Forelimb muscle (tissue), 1 donor: ENCODE measurements around the gene OR10A3. TPM values are rescaled to one million over a fixed set of nuclear protein-coding genes. Genes with fewer than 3 reads are reported as not detected.

Source experiments
- DNase-seq: peaks from one replicate; pipeline ENCODE4 v3.0.0-alpha.2; 2013; ENCODE audit warnings: low read depth
- polyA plus RNA-seq: library from polyadenylated mRNA; unstranded; fragments of 120-200 nt; gene quantifications from one replicate; pipeline ENCODE4 v1.2.1, GENCODE V29; 2013; ENCODE audit not compliant: insufficient read length

The OR10A3 gene
- polyA plus RNA-seq, 1 donor = not detected

GRCh38 chr11:7941146-7941545 is 362 bp downstream of the OR10A3 start:
- no peak for DNase-seq

- DNase-seq = no peak
These were observed 4.9 kb downstream of the OR10A3 start for GRCh38 chr11:7936615-7937014.

GRCh38 chr11:7931168-7931567 is 10.3 kb downstream of the OR10A3 start, which contains the start of gene OR10A6:
Gene OR10A6, minus strand, starts transcription at chr11:7931268. Its CDS starts 2,606 bp downstream, at chr11:7928662.
- no peak for DNase-seq

- DNase-seq = no peak
These were observed 13.9 kb downstream of the OR10A3 start for GRCh38 chr11:7927635-7928034.

GRCh38 chr11:7924536-7924935 is 17.0 kb downstream of the OR10A3 start:
- DNase-seq = no peak

GRCh38 chr11:7918141-7918540 is 23.4 kb downstream of the OR10A3 start:
- DNase-seq = no peak

GRCh38 chr11:7911011-7911410 is 30.5 kb downstream of the OR10A3 start:
- no peak for DNase-seq

GRCh38 chr11:7910286-7910788 is 31.2 kb downstream of the OR10A3 start:
- DNase-seq = no peak

- DNase-seq = no peak
These were observed 31.8 kb downstream of the OR10A3 start for GRCh38 chr11:7909585-7910285.

GRCh38 chr11:7907121-7907520 is 34.4 kb downstream of the OR10A3 start:
- DNase-seq = no peak

- DNase-seq = no peak
These were observed 35.0 kb downstream of the OR10A3 start for GRCh38 chr11:7906481-7906880.

GRCh38 chr11:7905961-7906429 is 35.5 kb downstream of the OR10A3 start:
- DNase-seq = no peak

- no peak for DNase-seq
These were observed 36.0 kb downstream of the OR10A3 start for GRCh38 chr11:7905549-7905948.

GRCh38 chr11:7904917-7905316 is 36.6 kb downstream of the OR10A3 start:
- DNase-seq = no peak

GRCh38 chr11:7903940-7904339 is 37.6 kb downstream of the OR10A3 start:
- no peak for DNase-seq

- no peak for DNase-seq
These were observed 40.1 kb downstream of the OR10A3 start for GRCh38 chr11:7901319-7901854.

- DNase-seq = no peak
These were observed 40.8 kb downstream of the OR10A3 start for GRCh38 chr11:7900686-7901085.

GRCh38 chr11:7899418-7899817 is 42.1 kb downstream of the OR10A3 start:
- no peak for DNase-seq

- DNase-seq = no peak
These were observed 42.7 kb downstream of the OR10A3 start for GRCh38 chr11:7898666-7899283.

GRCh38 chr11:7896009-7896785 is 45.3 kb downstream of the OR10A3 start:
- DNase-seq = no peak

- no peak for DNase-seq
These were observed 47.3 kb downstream of the OR10A3 start for GRCh38 chr11:7894251-7894650.

GRCh38 chr11:7893796-7894195 is 47.7 kb downstream of the OR10A3 start:
- DNase-seq = no peak
